Measurements from ENCODE around the gene CA6. TPM values are rescaled to one million over a fixed set of nuclear protein-coding genes. Genes with fewer than 3 reads are reported as not detected.
"Not testable (repeated sequence)": the region's sequence is repeated elsewhere in the genome, so short reads cannot be mapped to it uniquely, and the experiment has no call there.

CA6 gene
- polyA plus RNA-seq, 5 donors = 0.10 to 0.15 (median 0.10) TPM; not detected in 2

DNA sequence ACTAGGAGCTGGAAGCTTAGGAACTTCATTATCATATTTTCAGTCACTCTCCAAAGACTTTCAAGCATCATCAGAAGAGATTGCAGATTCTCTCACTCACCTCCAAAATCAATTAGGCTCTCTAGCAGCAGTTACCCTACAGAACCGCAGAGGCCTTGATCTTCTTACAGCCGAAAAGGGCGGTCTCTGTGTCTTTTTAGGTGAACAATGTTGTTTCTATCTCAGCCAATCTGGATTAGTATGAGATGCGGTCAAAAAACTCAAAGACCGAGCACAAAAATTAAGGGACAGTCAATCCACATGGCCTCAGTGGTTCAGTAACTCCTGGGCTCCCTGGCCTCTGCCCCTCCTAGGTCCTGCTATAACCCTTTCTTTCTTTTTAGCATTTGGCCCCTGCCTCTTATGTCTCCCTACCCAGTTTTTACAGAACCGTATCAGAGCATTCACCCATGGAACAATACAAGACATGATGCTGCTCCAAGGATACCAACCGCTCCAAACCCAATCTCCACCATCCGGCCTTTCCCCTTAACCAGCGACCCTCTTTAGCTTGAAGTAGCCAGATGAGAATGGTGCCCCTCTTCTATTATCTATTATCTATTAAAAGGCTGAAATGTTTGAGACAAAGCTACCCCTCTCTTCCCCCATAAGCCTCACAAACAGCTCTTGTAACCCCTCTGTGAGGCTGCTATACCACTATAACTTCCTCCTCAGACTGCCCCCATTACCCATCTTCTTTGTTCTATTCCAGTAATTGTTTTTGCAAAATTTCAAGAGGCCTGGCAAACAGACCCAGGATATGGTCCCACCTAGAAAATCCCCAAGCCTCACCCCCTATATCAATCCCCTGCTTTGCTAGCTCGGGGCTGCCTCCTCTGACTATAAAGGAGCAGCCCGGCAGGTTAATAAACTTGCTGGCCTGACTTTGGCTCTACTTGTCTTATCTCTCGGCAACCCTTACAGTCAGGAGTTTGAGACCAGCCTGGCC lies 18.7 kb upstream of the CA6 start:
- DNase-seq = no peak

DNA sequence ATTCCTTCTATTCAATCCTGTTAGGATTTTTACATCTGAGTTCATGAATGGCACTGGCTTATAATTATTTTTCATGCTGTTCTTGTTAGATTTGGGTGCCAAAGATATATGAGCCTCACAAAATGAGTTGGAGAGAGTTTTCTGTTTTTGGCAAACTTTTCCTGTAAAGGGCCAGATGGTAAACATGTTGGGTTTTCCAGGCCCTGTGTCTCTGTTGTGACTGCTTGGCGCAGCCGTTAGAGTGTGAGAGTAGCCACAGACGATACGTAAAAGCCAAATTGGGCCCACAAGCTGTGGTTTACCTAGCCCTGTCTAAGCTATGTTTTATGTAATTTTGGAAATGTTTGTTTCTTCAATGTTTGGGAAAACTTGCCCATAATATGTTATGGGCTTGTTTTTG lies 15.6 kb upstream of the CA6 start:
- DNase-seq = no peak

DNA sequence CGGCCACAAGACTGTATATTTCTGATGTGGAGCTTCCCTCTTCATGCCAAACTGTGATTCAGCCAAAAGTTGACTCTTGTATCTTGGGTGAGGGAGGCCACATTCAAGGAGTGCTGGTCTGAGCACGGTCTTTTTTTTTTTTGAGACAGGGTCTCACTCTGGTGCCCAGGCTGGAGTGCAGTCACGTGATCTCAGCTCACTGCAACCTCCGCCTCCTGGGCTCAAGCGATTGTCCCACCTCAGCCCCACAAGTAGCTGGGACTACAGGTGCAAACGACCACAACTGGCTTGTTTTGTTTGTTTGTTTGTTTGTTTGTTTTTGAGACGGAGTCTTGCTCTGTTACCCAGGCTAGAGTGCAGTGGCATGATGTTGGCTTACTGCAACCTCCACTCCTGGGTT lies 8.6 kb upstream of the CA6 start:
- DNase-seq = not testable (repeated sequence)

DNA sequence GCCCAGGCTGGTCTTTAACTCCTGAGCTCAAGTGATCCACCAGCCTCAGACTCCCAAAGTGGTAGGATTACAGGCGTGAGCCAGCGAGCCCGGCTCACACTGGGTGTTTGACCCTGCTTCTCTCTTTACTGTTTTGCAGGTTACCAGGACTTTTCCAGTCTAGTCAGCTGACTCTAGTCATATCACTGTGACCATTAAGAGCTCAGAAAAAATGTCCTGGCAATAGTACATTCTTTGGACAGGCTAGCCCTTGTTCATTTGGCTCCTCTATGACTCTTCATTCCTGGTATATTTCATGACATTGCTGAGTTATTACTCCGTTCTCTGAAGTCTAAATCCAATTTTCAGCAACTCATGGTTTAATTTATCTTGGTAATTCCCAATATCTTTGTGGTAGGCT lies 8.0 kb upstream of the CA6 start:
- DNase-seq = no peak

GRCh38 chr1:8938232-8938999 lies 7.3 kb upstream of the CA6 start:
- DNase-seq = no peak

- no peak for DNase-seq
These were observed 6.7 kb upstream of the CA6 start for GRCh38 chr1:8939000-8939265.

GRCh38 chr1:8939362-8939995 lies 6.2 kb upstream of the CA6 start:
- DNase-seq = no peak

GRCh38 chr1:8941906-8942305 lies 3.8 kb upstream of the CA6 start:
- DNase-seq = no peak

DNA sequence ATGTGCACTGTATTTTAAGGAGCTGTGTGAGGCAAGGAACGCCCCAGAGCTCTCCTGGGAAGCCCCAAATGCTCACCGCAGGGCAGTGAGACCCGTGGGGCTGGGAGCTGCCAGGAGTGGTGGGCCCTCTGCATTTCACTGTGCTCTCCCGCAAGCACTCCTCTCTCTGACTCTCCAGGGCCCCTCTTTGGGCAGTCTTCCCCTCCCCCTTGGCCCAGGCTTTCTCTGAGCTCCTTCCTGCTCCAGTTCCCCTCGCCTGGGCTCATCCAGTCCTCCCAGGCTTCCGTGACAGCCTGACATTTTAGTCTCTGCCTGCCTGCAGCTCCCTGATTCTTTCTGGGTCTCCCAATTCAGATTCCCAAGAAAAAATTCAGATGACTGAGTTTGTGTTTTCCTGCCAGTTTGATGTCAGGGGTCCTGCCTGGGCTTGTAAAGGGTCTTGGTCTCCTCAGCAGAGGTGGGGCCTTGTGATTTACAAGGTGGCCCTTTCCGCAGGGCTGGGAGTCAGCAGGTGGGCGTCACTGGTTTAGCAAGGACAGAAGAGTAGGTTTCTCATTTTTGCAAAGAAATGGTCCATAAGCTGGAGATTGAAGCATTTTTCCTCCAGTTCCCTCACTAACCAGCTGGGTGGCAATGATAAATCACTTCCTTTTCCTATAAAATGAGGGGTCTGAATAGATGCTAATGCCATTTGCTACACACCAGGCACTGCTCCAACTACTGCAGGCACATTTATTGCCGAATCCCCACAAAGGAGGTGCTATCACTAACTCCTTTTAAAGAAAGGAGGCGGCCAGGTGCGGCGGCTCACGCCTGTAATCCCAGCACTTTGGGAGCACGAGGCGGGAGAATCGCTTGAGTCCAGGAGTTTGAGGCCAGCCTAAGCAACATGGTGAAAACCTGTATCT lies 1.9 kb upstream of the CA6 start:
- DNase-seq = no peak

GRCh38 chr1:8947127-8947691 lies 1.5 kb downstream of the CA6 start:
- no peak for DNase-seq

DNA sequence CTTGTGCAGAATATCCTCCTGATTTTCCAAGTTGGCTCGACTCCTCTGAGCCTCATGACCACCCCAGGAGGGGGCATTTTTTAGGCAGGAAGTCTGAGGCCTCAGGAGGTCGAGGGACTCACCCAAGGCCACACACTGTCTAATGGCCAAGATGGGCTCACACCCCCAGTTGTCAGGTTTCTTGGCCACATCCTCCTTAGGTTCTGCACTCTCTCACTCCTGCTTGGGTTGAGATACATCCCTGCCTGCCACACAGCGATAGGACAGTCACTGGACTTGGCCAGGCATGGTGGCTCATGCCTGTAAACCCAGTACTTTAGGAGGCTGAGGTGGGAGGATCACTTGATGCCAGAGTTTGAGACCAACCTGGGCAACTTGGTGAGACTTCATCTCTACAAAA lies 4.6 kb downstream of the CA6 start:
- no peak for DNase-seq

DNA sequence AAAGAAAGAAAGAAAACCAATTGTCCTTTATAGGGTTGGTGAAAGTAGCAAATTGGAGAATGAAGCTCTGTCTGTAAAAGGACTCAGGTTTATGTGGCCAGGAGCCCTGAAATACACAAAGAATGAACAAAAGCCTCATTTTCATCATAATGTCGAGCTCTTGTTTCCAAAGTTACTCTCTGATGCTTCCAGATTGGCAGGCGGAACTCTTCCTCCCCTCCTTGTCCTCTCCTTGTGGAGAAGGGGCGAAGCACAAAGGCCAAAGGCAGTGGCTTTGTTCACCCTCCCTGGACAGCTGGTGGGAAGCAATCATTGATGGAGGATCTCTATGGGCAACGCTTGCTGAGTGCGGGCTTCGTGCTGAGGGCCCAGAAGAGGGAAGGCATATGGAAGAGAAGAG lies 5.6 kb downstream of the CA6 start:
- no peak for DNase-seq

- no peak for DNase-seq
These were observed 9.7 kb downstream of the CA6 start for GRCh38 chr1:8955406-8955805.

GRCh38 chr1:8956461-8957349 lies 11.0 kb downstream of the CA6 start:
- no peak for DNase-seq

GRCh38 chr1:8962812-8963530 lies 17.3 kb downstream of the CA6 start:
- peak; percentile 60 to 64 for DNase-seq

GRCh38 chr1:8963963-8964362 lies 18.3 kb downstream of the CA6 start:
- DNase-seq = no peak

- DNase-seq = no peak
These were observed 19.6 kb downstream of the CA6 start for GRCh38 chr1:8965121-8965820.

DNA sequence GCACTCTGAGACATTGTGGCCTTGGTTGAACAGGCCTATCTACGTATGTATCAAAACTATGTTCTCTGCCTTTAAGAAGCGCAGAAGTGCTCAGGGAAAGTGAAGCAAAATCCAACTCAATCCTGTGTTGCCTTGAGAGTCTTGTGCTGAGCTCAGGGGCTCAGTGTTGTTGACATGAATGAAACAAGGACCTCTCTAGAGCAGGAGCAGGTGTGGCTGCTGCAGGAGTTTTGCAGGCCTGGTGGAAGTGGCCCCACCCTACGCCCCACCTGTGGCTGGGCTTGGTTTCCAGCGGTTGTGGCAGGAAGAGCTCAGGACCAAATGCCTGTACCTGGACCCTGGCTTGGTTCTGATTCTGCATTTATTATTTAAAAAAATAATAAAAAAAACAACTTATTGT lies 20.9 kb downstream of the CA6 start:
- peak in 1 of 2 donors; percentile 33 for DNase-seq

DNA sequence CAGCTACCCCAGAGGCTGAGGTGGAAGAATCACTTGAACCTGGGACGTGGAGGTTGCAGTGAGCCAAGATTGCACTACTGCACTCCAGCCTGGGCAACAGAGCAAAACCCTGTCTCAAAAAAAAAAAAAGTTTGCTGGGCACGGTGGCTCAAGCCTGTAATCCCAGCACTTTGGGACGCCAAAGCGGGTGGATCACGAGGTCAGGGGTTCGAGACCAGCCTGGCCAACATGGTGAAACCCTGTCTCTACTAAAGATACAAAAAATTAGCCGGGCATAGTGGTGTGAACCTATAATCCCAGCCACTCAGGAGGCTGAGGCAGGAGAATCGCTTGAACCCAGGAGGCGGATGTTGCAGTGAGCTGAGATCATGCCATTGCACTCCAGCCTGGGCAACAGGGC lies 23.2 kb downstream of the CA6 start:
- not testable (repeated sequence) for DNase-seq

Data from right lung (tissue), 5 donors.